BLaER1 (cell line): ENCODE results near the gene IRX1.

Source experiments
- H3K27ac ChIP-seq: shearing (Covaris generic); formaldehyde crosslinking; 2 replicates; pipeline ENCODE4 v1.8.1; 2022
- H3K27me3 ChIP-seq: shearing (Covaris generic); formaldehyde crosslinking; 2 replicates; pipeline ENCODE4 v1.8.1; 2022
- H3K36me3 ChIP-seq: shearing (Covaris generic); formaldehyde crosslinking; 2 replicates; pipeline ENCODE4 v1.8.1; 2022
- H3K4me1 ChIP-seq: shearing (Covaris generic); formaldehyde crosslinking; 2 replicates; pipeline ENCODE4 v1.8.1; 2022
- H3K4me2 ChIP-seq: shearing (Covaris generic); formaldehyde crosslinking; 2 replicates; pipeline ENCODE4 v1.8.1; 2022
- H3K4me3 ChIP-seq: shearing (Covaris generic); formaldehyde crosslinking; 2 replicates; pipeline ENCODE4 v1.8.1; 2022
- H3K9ac ChIP-seq: shearing (Covaris generic); formaldehyde crosslinking; 2 replicates; pipeline ENCODE4 v1.8.1; 2022
- H3K9me3 ChIP-seq: shearing (Covaris generic); formaldehyde crosslinking; 2 replicates; pipeline ENCODE4 v1.8.1; 2022
- H4K20me1 ChIP-seq: shearing (Covaris generic); formaldehyde crosslinking; 2 replicates; pipeline ENCODE4 v1.8.1; 2022
- Cebpa-rat ChIP-seq: shearing (Covaris generic); IDR thresholded peaks from 2 replicates; pipeline ENCODE4 v1.8.1; 2022

The IRX1 gene

DNA sequence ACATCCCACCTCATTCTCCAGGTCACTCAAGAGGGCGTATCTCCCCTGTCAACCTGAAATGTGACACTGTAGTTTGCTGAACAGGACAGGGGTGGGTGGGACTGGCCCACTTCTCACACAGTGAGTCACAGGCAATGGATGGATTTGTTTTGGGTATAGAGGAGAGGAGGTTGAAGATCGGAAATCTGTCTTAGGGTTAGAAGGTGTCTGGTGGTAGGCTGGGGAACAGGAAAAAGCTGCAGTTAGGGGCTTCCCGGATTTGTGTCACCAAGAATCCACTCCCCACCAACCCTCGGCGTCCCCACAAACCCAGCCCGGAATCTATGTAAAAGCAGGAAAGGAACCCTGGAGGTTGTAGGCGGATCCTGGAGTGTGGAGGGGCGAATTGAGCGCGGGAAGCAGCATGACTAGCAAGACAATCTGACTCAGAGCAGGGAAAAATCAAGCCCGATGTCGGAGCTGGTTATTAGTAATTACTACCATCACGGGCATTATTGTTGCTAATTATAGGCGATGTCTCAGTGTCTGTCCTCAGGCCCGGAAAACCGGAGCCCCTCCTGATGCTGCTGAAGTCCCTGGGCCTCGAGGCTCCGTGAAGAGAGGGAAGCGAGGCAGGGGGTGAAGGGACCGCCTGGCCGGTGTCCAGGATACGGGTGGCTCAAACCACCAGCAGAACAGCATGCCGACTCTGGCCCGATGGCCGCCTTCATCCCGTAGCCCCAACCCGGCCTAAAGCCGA lies 1.7 kb upstream of the IRX1 start:
- peaks cover 100% of the 10 kb centered on the region for H3K27me3 ChIP-seq
- H3K4me3 ChIP-seq, result peak overlapping the region; percentile 82
- H3K4me2 ChIP-seq, result peak overlapping the region; percentile 96
- peak overlapping the region; percentile 66 for H3K27ac ChIP-seq
- H3K4me1 ChIP-seq, result peaks cover 19% of the 10 kb centered on the region
- no peak for TF ChIP-seq Cebpa-rat
- H3K9me3 ChIP-seq, result peaks cover 27% of the 10 kb centered on the region
- H4K20me1 ChIP-seq, result peaks cover 76% of the 10 kb centered on the region
- H3K9ac ChIP-seq, result peak overlapping the region; percentile 81
- 0 out of 2 replicates have a peak, but pooled peaks cover 8% of the 10 kb centered on the region for H3K36me3 ChIP-seq

DNA sequence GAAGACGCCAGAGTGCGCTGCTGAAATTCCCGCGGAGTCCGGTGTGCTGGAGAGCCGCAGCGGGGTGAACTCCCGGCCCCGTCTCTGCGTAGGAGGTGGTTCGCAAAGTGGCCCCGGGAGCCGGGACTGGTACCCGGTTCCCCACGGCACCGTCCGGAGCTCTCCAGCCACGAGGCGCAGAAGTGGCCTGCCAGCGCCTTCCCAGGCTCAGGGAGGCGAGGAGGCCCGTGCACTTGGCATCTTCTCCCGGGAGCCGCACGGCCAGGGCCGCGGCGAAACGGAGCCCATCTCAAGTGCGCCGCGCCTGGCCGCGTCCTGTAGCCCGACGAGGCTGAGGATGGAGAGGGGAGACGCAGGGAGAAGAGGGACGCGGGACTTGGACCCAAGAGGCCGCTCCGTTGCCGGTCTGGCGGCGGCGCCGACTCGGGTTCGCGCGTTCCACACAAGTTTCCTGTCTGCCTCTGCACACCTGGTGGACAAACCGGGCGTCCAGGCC lies 1.1 kb upstream of the IRX1 start:
- Histone ChIP-seq H3K9me3 (peaks cover 21% of the 10 kb centered on the region), H3K9ac (peak overlapping the region; percentile 81), H4K20me1 (peaks cover 82% of the 10 kb centered on the region), H3K27me3 (peaks cover 100% of the 10 kb centered on the region), H3K36me3 (peaks cover 14% of the 10 kb centered on the region), H3K4me1 (peaks cover 19% of the 10 kb centered on the region), H3K4me3 (peak overlapping the region; percentile 82), H3K4me2 (peak overlapping the region; percentile 96), H3K27ac (peak overlapping the region; percentile 66)
- no peak for TF ChIP-seq Cebpa-rat

DNA sequence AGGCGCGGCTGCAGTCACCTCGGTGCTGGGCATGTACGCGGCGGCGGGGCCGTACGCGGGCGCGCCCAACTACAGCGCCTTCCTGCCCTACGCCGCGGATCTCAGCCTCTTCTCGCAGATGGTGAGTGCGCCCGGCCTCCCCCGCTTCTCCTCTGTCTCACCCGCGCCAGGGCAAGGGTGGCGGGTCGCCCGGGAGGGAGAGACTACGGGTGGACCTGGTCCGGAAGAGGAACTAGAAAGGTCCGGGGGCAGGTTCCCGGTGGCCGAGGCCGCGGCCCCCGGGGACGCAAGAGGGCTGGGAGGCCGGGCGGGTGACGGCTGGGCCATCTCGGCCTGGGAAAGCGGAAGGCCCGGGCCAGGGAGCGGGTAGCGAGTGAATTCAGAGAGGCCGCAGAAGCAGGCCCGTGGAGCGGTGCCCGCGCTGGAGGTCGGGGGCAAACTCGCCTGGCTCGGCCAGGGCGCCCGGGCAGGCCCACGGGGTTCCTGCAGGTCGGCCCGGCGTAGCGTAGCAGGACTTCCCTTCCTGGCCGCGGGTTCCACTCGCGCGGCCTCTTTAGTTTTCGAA lies 711 bp downstream of the IRX1 start:
- peak overlapping the region; percentile 82 for H3K4me3 ChIP-seq
- H3K27ac ChIP-seq, result peak overlapping the region; percentile 94
- H3K9me3 ChIP-seq, result peaks cover 3% of the 10 kb centered on the region
- H3K9ac ChIP-seq, result peak overlapping the region; percentile 95
- TF ChIP-seq Cebpa-rat, result no peak
- peaks cover 86% of the 10 kb centered on the region for H4K20me1 ChIP-seq
- peaks cover 100% of the 10 kb centered on the region for H3K27me3 ChIP-seq
- H3K4me1 ChIP-seq, result peaks cover 19% of the 10 kb centered on the region
- peak overlapping the region; percentile 96 for H3K4me2 ChIP-seq
- peaks cover 25% of the 10 kb centered on the region for H3K36me3 ChIP-seq

DNA sequence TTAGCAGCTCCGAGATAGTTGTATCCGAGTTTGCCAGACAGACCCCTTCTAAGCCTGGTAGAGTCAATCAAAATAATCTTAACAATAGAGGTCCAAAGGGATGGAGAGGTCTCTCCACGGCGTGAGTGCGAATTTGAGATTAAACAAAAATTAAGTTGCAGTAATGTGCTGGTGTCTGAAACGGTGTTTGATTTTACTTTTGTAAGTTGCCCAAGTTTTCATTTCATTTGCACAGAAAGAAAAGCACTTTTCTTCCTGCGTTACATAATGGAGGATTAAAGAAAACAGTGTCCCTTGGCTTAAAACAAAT lies 1.2 kb downstream of the IRX1 start:
- peaks cover 87% of the 10 kb centered on the region for H4K20me1 ChIP-seq
- peak overlapping the region; percentile 95 for H3K9ac ChIP-seq
- peak overlapping the region; percentile 94 for H3K27ac ChIP-seq
- peak overlapping the region; percentile 82 for H3K4me3 ChIP-seq
- peaks cover 100% of the 10 kb centered on the region for H3K27me3 ChIP-seq
- no peak for TF ChIP-seq Cebpa-rat
- no peaks in the 10 kb centered on the region for H3K9me3 ChIP-seq
- peak overlapping the region; percentile 96 for H3K4me2 ChIP-seq
- H3K36me3 ChIP-seq, result peaks cover 22% of the 10 kb centered on the region
- peaks cover 20% of the 10 kb centered on the region for H3K4me1 ChIP-seq

DNA sequence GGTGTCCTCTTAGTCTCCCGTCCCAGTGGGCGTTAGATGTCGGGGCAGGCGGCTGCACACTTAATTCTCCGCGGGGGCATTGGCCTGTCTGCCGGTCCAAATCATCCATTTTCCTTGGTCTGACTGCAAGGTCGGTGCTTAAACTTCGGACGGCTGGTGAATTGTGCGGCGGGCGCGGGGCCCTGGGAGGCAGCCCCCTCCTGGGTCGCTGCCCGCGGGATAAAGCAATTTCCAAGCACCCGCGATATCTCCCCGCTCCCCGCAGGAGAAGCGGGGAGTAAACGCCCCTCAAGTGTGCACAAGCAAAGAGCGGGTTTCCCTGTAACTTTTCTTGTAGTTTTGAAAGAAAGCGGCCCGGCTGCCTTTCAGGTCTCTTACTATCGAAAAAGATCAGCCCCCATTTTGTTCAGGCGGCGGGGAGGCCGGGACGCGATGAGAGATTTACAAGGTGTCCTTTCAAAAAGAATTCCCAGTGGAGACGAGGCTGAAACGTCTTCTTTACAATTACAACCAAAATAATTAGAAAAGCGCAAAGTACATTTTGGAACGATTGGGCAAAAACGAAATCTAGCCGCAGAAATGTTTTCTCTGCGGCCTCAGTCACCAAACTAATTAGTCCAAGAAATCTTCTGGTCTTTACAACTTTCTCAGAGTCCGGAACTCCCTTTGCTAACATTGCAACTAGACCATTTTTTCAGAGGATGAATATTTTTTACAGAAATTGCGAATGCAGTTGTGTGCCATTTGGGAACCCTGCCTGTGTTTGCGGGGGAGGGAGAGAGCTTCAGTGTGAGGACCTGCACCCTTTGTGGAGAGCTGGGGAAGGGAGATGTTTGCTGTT lies 1.8 kb downstream of the IRX1 start:
- TF ChIP-seq Cebpa-rat, result no peak
- Histone ChIP-seq H3K27ac (peak overlapping the region; percentile 94), H3K4me3 (peak overlapping the region; percentile 82), H4K20me1 (peaks cover 91% of the 10 kb centered on the region), H3K4me2 (peak overlapping the region; percentile 96), H3K9ac (peak overlapping the region; percentile 95), H3K36me3 (peaks cover 26% of the 10 kb centered on the region), H3K9me3 (no peaks in the 10 kb centered on the region), H3K27me3 (peaks cover 100% of the 10 kb centered on the region), H3K4me1 (peaks cover 26% of the 10 kb centered on the region)

DNA sequence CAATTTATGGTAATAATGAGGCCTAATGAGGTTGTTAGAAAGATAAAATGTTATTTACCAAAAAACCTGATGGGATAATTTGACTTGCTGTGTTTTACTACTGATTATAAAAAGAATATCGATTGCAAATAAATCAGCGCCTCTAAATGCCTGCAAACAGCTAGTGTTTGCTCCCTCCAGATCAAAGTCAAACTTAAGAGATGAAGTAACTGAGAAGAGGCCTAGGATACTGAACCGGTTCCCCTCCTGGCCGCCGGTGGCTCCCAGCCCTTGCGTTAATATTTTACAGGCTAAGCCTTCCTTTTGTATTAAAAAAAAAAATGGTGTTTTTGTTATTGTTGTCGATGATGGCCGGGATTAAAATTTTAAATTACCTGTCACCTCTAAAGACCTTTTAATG lies 2.6 kb downstream of the IRX1 start:
- TF ChIP-seq Cebpa-rat, result no peak

DNA sequence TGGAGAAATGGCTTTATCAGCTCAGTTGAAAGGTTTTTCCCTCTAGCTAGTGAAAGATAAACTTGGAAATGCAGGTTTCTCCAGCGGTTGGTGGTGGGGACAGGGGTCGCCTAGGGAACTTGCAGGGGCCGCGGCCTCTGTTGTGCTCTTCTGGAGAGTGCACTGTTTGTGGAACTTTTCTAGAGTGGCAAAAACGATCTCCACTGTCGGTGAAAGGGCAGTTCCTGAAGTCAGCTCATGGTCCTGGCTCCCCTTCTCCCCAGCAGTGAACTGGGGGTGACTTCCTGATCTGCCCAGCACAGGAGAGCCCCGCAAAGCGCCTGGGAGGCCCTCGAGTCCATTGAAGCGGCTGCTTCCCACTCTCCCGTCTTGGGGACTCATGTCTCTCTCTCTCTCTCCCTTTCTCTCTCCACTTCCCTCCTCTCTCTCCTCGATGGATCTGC lies 3.2 kb downstream of the IRX1 start:
- peaks cover 29% of the 10 kb centered on the region for H3K4me1 ChIP-seq
- H3K9ac ChIP-seq, result peak overlapping the region; percentile 95

More for the DNA sequence above, 2.6 kb downstream of the IRX1 start:
- peaks cover 100% of the 10 kb centered on the region for H3K27me3 ChIP-seq
- H3K9me3 ChIP-seq, result no peaks in the 10 kb centered on the region
- peaks cover 32% of the 10 kb centered on the region for H3K36me3 ChIP-seq
- peak overlapping the region; percentile 94 for H3K27ac ChIP-seq
- peak overlapping the region; percentile 91 for H3K4me2 ChIP-seq
- H3K4me3 ChIP-seq, result peak overlapping the region; percentile 82
- H4K20me1 ChIP-seq, result peaks cover 91% of the 10 kb centered on the region
- H3K9ac ChIP-seq, result peak overlapping the region; percentile 95
- peaks cover 29% of the 10 kb centered on the region for H3K4me1 ChIP-seq

DNA sequence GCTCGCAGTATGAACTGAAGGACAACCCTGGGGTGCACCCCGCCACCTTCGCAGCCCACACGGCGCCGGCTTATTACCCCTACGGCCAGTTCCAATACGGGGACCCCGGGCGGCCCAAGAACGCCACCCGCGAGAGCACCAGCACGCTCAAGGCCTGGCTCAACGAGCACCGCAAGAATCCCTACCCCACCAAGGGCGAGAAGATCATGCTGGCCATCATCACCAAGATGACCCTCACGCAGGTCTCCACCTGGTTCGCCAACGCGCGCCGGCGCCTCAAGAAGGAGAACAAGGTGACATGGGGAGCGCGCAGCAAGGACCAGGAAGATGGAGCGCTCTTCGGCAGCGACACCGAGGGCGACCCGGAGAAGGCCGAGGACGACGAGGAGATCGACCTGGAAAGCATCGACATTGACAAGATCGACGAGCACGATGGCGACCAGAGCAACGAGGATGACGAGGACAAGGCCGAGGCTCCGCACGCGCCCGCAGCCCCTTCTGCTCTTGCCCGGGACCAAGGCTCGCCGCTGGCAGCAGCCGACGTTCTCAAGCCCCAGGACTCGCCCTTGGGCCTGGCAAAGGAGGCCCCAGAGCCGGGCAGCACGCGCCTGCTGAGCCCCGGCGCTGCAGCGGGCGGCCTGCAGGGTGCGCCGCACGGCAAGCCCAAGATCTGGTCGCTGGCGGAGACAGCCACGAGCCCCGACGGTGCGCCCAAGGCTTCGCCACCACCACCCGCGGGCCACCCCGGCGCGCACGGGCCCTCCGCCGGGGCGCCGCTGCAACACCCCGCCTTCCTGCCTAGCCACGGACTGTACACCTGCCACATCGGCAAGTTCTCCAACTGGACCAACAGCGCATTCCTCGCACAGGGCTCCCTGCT lies 3.8 kb downstream of the IRX1 start:
- H3K4me3 ChIP-seq, result peak overlapping the region; percentile 82

More for the DNA sequence above, 3.2 kb downstream of the IRX1 start:
- Histone ChIP-seq H4K20me1 (peaks cover 91% of the 10 kb centered on the region), H3K4me3 (peak overlapping the region; percentile 82), H3K27me3 (peaks cover 100% of the 10 kb centered on the region), H3K9me3 (no peaks in the 10 kb centered on the region), H3K27ac (peak overlapping the region; percentile 94), H3K4me2 (peak overlapping the region; percentile 91), H3K36me3 (peaks cover 38% of the 10 kb centered on the region)
- TF ChIP-seq Cebpa-rat, result no peak

More for the DNA sequence above, 3.8 kb downstream of the IRX1 start:
- peak overlapping the region; percentile 95 for H3K9ac ChIP-seq
- peaks cover 99% of the 10 kb centered on the region for H3K27me3 ChIP-seq
- H3K9me3 ChIP-seq, result no peaks in the 10 kb centered on the region
- H3K4me2 ChIP-seq, result peak overlapping the region; percentile 91
- TF ChIP-seq Cebpa-rat, result no peak
- peak overlapping the region; percentile 94 for H3K27ac ChIP-seq
- H3K36me3 ChIP-seq, result peaks cover 43% of the 10 kb centered on the region
- H4K20me1 ChIP-seq, result peaks cover 91% of the 10 kb centered on the region
- H3K4me1 ChIP-seq, result peaks cover 29% of the 10 kb centered on the region
